Islet of Langerhans (tissue), 1 donor: Measurements from ENCODE around the gene MS4A12.
"Not testable (repeated sequence)": the region's sequence is repeated elsewhere in the genome, so short reads cannot be mapped to it uniquely, and the experiment has no call there.

Experiments used
- FAIRE-seq: peaks from one replicate; lab custom pipeline; 2011; peaks lifted over from hg19 to GRCh38; lab: Jason Lieb, UNC

Gene MS4A12

GRCh38 chr11:60492488-60493009 is at the start of gene MS4A12:
TSS of gene MS4A12 (plus strand) at chr11:60492778. CDS start at chr11:60497319, 4,541 bp downstream.
- no peak for FAIRE-seq

- no peak for FAIRE-seq
Measured at GRCh38 chr11:60447070-60447469, 45.5 kb upstream of the MS4A12 start.

- no peak for FAIRE-seq
Measured at GRCh38 chr11:60447846-60448245, 44.7 kb upstream of the MS4A12 start.

GRCh38 chr11:60451185-60451584 is 41.4 kb upstream of the MS4A12 start:
- not testable (repeated sequence) for FAIRE-seq

- FAIRE-seq, result no peak
Measured at GRCh38 chr11:60454212-60454611, 38.4 kb upstream of the MS4A12 start.

- no peak for FAIRE-seq
Measured at GRCh38 chr11:60455531-60456042, 37.0 kb upstream of the MS4A12 start, which contains the start of gene MS4A1. TSS of gene MS4A1 (plus strand) at chr11:60455847. CDS start at chr11:60462375, 6,528 bp downstream.

GRCh38 chr11:60457576-60457975 is 35.0 kb upstream of the MS4A12 start:
- FAIRE-seq, result no peak

- FAIRE-seq, result no peak
Measured at GRCh38 chr11:60459345-60459744, 33.2 kb upstream of the MS4A12 start.

- FAIRE-seq, result no peak
Measured at GRCh38 chr11:60468829-60469228, 23.7 kb upstream of the MS4A12 start.

GRCh38 chr11:60469723-60470122 is 22.9 kb upstream of the MS4A12 start:
- FAIRE-seq, result no peak

GRCh38 chr11:60477035-60477445 is 15.5 kb upstream of the MS4A12 start:
- no peak for FAIRE-seq

GRCh38 chr11:60482361-60482760 is 10.2 kb upstream of the MS4A12 start:
- no peak for FAIRE-seq

GRCh38 chr11:60485987-60486386 is 6.6 kb upstream of the MS4A12 start:
- FAIRE-seq, result no peak

GRCh38 chr11:60493454-60493853 is 876 bp downstream of the MS4A12 start:
- no peak for FAIRE-seq

GRCh38 chr11:60498399-60498798 is 5.8 kb downstream of the MS4A12 start:
- FAIRE-seq, result no peak

GRCh38 chr11:60498853-60499252 is 6.3 kb downstream of the MS4A12 start:
- no peak for FAIRE-seq

GRCh38 chr11:60500276-60500910 is 7.8 kb downstream of the MS4A12 start:
- FAIRE-seq, result no peak

GRCh38 chr11:60502221-60502775 is 9.7 kb downstream of the MS4A12 start:
- no peak for FAIRE-seq

GRCh38 chr11:60504219-60504905 is 11.8 kb downstream of the MS4A12 start:
- FAIRE-seq, result no peak

- FAIRE-seq, result not testable (repeated sequence)
Measured at GRCh38 chr11:60509609-60510008, 17.0 kb downstream of the MS4A12 start.

GRCh38 chr11:60510209-60510608 is 17.6 kb downstream of the MS4A12 start:
- not testable (repeated sequence) for FAIRE-seq

- FAIRE-seq, result no peak
Measured at GRCh38 chr11:60511393-60511792, 18.8 kb downstream of the MS4A12 start.

GRCh38 chr11:60512651-60513225 is 20.2 kb downstream of the MS4A12 start:
- no peak for FAIRE-seq
